SK-N-SH (cell line): ENCODE results near the gene HOXB2. TPM values are rescaled to one million over a fixed set of nuclear protein-coding genes. Genes with fewer than 3 reads are reported as not detected.

Experiments
- CTCF ChIA-PET: fragments of 300-600, 350-600 bp; formaldehyde crosslinking; extraction: SDS; loops from one replicate; lab custom pipeline; 2021; lab: Yijun Ruan, JAX
- POLR2A ChIA-PET: fragments of 350-600 bp; sonication (Branson Sonifier 250); formaldehyde crosslinking; extraction: SDS; loops from one replicate; lab custom pipeline; 2020; ENCODE audit warnings: antibody characterized with exemption, inconsistent platforms; lab: Yijun Ruan, JAX
- DNase-seq: peaks from one replicate; pipeline ENCODE4 v3.0.0; 2012
- H2AFZ ChIP-seq: fragments of 200-600 bp; sonication (generic); 2 replicates; pipeline ENCODE4 v1.8.1; 2016; ENCODE audit warnings: antibody characterized with exemption, mild to moderate bottlenecking, low read depth
- H3F3A ChIP-seq: fragments of 200-600 bp; sonication (generic); replicated peaks from 2 replicates; pipeline ENCODE3; 2016; ENCODE audit warnings: antibody characterized with exemption, mild to moderate bottlenecking; ENCODE audit not compliant: insufficient read depth
- H3K27ac ChIP-seq, 2 experiments: fragments of 200-500 bp in 1 of 2; fragments of 200-600 bp in 1 of 2; sonication (Bioruptor generic) in 1 of 2; sonication (generic), shearing (Covaris generic) in 1 of 2; 2 replicates each; pipeline versions ENCODE4 v1.5.1 to v1.6.1; 2014 to 2016; ENCODE audit warnings: low read depth in 2 of 2, inconsistent platforms in 1 of 2, low read length in 1 of 2, mild to moderate bottlenecking in 1 of 2, mixed read lengths in 1 of 2
- H3K27me3 ChIP-seq: fragments of 200-600 bp; sonication (generic), shearing (Covaris generic); 2 replicates; pipeline ENCODE4 v1.6.1; 2016; ENCODE audit warnings: mixed run types; ENCODE audit not compliant: insufficient read depth
- H3K36me3 ChIP-seq, 2 experiments: fragments of 200-500 bp in 1 of 2; fragments of 200-600 bp in 1 of 2; sonication (Bioruptor generic) in 1 of 2; sonication (generic) in 1 of 2; replicated peaks in 1 of 2; 2 replicates each; pipeline versions ENCODE3 to v1.5.1; 2014 to 2016; ENCODE audit warnings: low read length in 1 of 2, mild to moderate bottlenecking in 1 of 2; ENCODE audit not compliant: insufficient read depth in 2 of 2, control insufficient read depth in 1 of 2
- H3K4me1 ChIP-seq, 2 experiments: fragments of 200-500 bp in 1 of 2; fragments of 200-600 bp in 1 of 2; sonication (Bioruptor generic) in 1 of 2; sonication (generic), shearing (Covaris generic) in 1 of 2; 2 replicates each; pipeline versions ENCODE4 v1.5.1 to v1.6.1; 2014 to 2016; ENCODE audit warnings: low read depth in 1 of 2, low read length in 1 of 2, mixed run types in 1 of 2; ENCODE audit not compliant: insufficient read depth in 2 of 2, control insufficient read depth in 1 of 2
- H3K4me2 ChIP-seq: fragments of 200-600 bp; sonication (generic), shearing (Covaris generic); 2 replicates; pipeline ENCODE4 v1.6.1; 2017; ENCODE audit warnings: mixed run types
- H3K4me3 ChIP-seq, 2 experiments: fragments of 200-500 bp in 1 of 2; fragments of 200-600 bp in 1 of 2; sonication (Bioruptor generic) in 1 of 2; sonication (generic), shearing (Covaris generic) in 1 of 2; 2 replicates each; pipeline versions ENCODE4 v1.5.1 to v1.8.1; 2014 to 2016; ENCODE audit warnings: low read depth in 2 of 2, inconsistent platforms in 1 of 2, low read length in 1 of 2, mild to moderate bottlenecking in 1 of 2, mixed read lengths in 1 of 2, moderate library complexity in 1 of 2
- H3K79me2 ChIP-seq: fragments of 200-600 bp; sonication (generic); 2 replicates; pipeline ENCODE4 v1.8.1; 2017; ENCODE audit warnings: mild to moderate bottlenecking; ENCODE audit not compliant: insufficient read depth
- H3K9ac ChIP-seq: fragments of 200-600 bp; sonication (generic); 2 replicates; pipeline ENCODE4 v1.6.1; 2017; ENCODE audit warnings: mixed run types
- H3K9me2 ChIP-seq: fragments of 200-600 bp; sonication (generic); 2 replicates; pipeline ENCODE4 v1.6.1; 2017; ENCODE audit warnings: mixed run types
- H3K9me3 ChIP-seq: fragments of 200-600 bp; sonication (generic); 2 replicates; pipeline ENCODE4 v1.6.1; 2017; ENCODE audit warnings: mixed run types, mild to moderate bottlenecking, moderate library complexity
- H4K20me1 ChIP-seq: fragments of 200-600 bp; sonication (generic); 2 replicates; pipeline ENCODE4 v1.6.1; 2017; ENCODE audit warnings: mild to moderate bottlenecking, mixed run types; ENCODE audit not compliant: insufficient read depth
- FOSL2 ChIP-seq: IDR thresholded peaks from 2 replicates; pipeline ENCODE4 v1.4.0; 2012; ENCODE audit warnings: low read depth, mild to moderate bottlenecking, moderate library complexity, borderline replicate concordance
- GATA2 ChIP-seq: sonication (generic); formaldehyde crosslinking; IDR thresholded peaks from 2 replicates; pipeline ENCODE4 v1.5.0; 2020; ENCODE audit warnings: mild to moderate bottlenecking, missing genetic modification reagents
- IRF3 ChIP-seq: fragments of 150-350 bp; IDR thresholded peaks from 2 replicates; pipeline ENCODE4 v1.6.1; 2016; ENCODE audit warnings: mild to moderate bottlenecking, low read depth, low read length
- MAX ChIP-seq: IDR thresholded peaks from 2 replicates; pipeline ENCODE4 v1.4.0; 2012; ENCODE audit warnings: low read depth
- MXI1 ChIP-seq: IDR thresholded peaks from 2 replicates; pipeline ENCODE4 v1.6.1; 2012; ENCODE audit warnings: mild to moderate bottlenecking, low read depth, low read length, improper control_type of control experiment
- POLR2AphosphoS5 ChIP-seq: IDR thresholded peaks from 2 replicates; pipeline ENCODE4 v1.6.1; 2012; ENCODE audit warnings: low read depth, low read length
- SIN3A ChIP-seq: IDR thresholded peaks from 2 replicates; pipeline ENCODE4 v1.6.1; 2012; ENCODE audit warnings: low read depth, mild to moderate bottlenecking, low read length, moderate library complexity, borderline replicate concordance
- SMC3 ChIP-seq: IDR thresholded peaks from 2 replicates; pipeline ENCODE4 v1.6.1; 2012; ENCODE audit warnings: low read depth, low read length, improper control_type of control experiment
- WGBS: methylation state at CpG from one replicate; pipeline ENCODE4 v1.1.6; 2017; ENCODE audit warnings: low lambda C conversion rate; 5-methylcytosine and 5-hydroxymethylcytosine counted together
- polyA plus RNA-seq, 3 experiments: library from polyadenylated mRNA; depleted of rRNA; stranded (reverse); fragments of >200 nt; gene quantifications; 2 replicates each; pipeline ENCODE4 v1.2.3, GENCODE V29; 2012

The HOXB2 gene
- polyA plus RNA-seq, 1 of the 3 experiments (the other 2 are of a cell fraction), result 1.9 TPM

GRCh38 chr17:48593126-48593829, 48.4 kb upstream of the HOXB2 start, which contains the start of gene HOXB5:
Gene HOXB5, minus strand, starts transcription at chr17:48593779. Its CDS starts 97 bp downstream, at chr17:48593682.
- Histone ChIP-seq H2AFZ (peak within 1 kb of the TSS; percentile 53; the same call in 1 of the 2 replicates), H3K79me2 (no peaks in the 10 kb centered on the region), H3K27me3 (peaks cover 98% of the 10 kb centered on the region), H3K9ac (no peak within 1 kb of the TSS), H3K9me2 (no peaks in the 10 kb centered on the region), H3K27ac (no peak within 1 kb of the TSS), H3K9me3 (no peaks in the 10 kb centered on the region), H3K36me3 (no peaks in the 10 kb centered on the region), H4K20me1 (peaks cover 2% of the 10 kb centered on the region; the same call in 1 of the 2 replicates), H3F3A (peaks cover 4% of the 10 kb centered on the region), H3K4me1 (0 out of 4 replicates have a peak, but pooled peaks cover 0 to 4% of the 10 kb centered on the region in 2 experiments), H3K4me3 (peak within 1 kb of the TSS in 1 of 2 experiments; percentile 8; a peak in 1 of 4 replicates), H3K4me2 (peak within 1 kb of the TSS; percentile 34; the same call in 1 of the 2 replicates)
- ChIA-PET CTCF (interaction anchor here (0.6 to 3.7 kb wide), 41 partner anchors 13 to 462 kb away, joined by 3 to 20 read pairs (median 4); partner anchors contain the start of genes HOXB1 and HOXB8), POLR2A (no interaction called here)
- WGBS, result 7% methylated on average over 50 of the region's 50 CpGs
- no peak for TF ChIP-seq SMC3
- no peak for TF ChIP-seq IRF3
- no peak for TF ChIP-seq GATA2
- DNase-seq, result no peak

GRCh38 chr17:48592577-48592976, 47.7 kb upstream of the HOXB2 start:
- H3K27ac ChIP-seq, result no peak overlapping the region
- POLR2A ChIA-PET, result interaction anchor here (0.6 kb wide), 1 partner anchor 399 kb away, joined by 3 read pairs; no protein-coding TSS in a partner anchor

More at GRCh38 chr17:48592577-48592976, 47.7 kb upstream of the HOXB2 start:
- no peak overlapping the region for H2AFZ ChIP-seq
- H3K9ac ChIP-seq, result no peak overlapping the region
- peak overlapping the region; percentile 34; the same call in 1 of the 2 replicates for H3K4me2 ChIP-seq
- H3F3A ChIP-seq, result peaks cover 4% of the 10 kb centered on the region
- H3K4me1 ChIP-seq, result 0 out of 4 replicates have a peak, but pooled peaks cover 0 to 4% of the 10 kb centered on the region in 2 experiments
- H3K79me2 ChIP-seq, result no peaks in the 10 kb centered on the region
- DNase-seq, result no peak
- no peaks in the 10 kb centered on the region for H3K9me3 ChIP-seq
- H3K9me2 ChIP-seq, result no peaks in the 10 kb centered on the region
- H4K20me1 ChIP-seq, result no peaks in the 10 kb centered on the region
- no peak for TF ChIP-seq FOSL2
- no peak for TF ChIP-seq MAX
- TF ChIP-seq SIN3A, result no peak
- no peak for TF ChIP-seq MXI1
- TF ChIP-seq POLR2AphosphoS5, result no peak
- TF ChIP-seq, all 33 proteins: peak for 0
- no peak overlapping the region for H3K4me3 ChIP-seq
- CTCF ChIA-PET, result interaction anchor here (0.7 to 3.7 kb wide), 33 partner anchors 14 to 461 kb away, joined by 3 to 20 read pairs (median 4); partner anchors contain the start of gene HOXB8
- no peaks in the 10 kb centered on the region for H3K36me3 ChIP-seq
- peaks cover 98% of the 10 kb centered on the region for H3K27me3 ChIP-seq
- WGBS, result 14% methylated on average over 14 of the region's 14 CpGs
